ENCODE measurements around the gene SBK1. TPM values are rescaled to one million over a fixed set of nuclear protein-coding genes. Genes with fewer than 3 reads are reported as not detected.

SBK1 gene
- total RNA-seq, 2 experiments from 2014 or later, result 35.3 to 35.9 TPM

GRCh38 chr16:28300327-28300726, 8.0 kb downstream of the SBK1 start:
- no peak overlapping the region for H3K27ac Mint-ChIP-seq
- ATAC-seq (no peak), DNase-seq (no peak)
- H3K4me1 Mint-ChIP-seq (ENCODE audit: low read depth), result peaks cover 62% of the 10 kb centered on the region
- H3K36me3 Mint-ChIP-seq (ENCODE audit: low read depth), result peaks cover 14% of the 10 kb centered on the region
- intact Hi-C loops (cut with micrococcal nuclease), result no loop called here
- ChIA-PET CTCF (interaction anchor here (0.7 to 4.9 kb wide), 6 partner anchors 9 to 27 kb away, joined by 3 to 29 read pairs (median 6); no protein-coding TSS in a partner anchor), POLR2A (interaction anchor here (2.8 kb wide), 1 partner anchor 10 kb away, joined by 30 read pairs; no protein-coding TSS in a partner anchor)
- TF ChIP-seq CTCF (IDR thresholded peaks at IDR 0.05), result no peak
- H3K27me3 Mint-ChIP-seq, result no peaks in the 10 kb centered on the region
- H3K9me3 Mint-ChIP-seq, result no peaks in the 10 kb centered on the region
- H3K4me3 Mint-ChIP-seq, result no peak overlapping the region

DNA sequence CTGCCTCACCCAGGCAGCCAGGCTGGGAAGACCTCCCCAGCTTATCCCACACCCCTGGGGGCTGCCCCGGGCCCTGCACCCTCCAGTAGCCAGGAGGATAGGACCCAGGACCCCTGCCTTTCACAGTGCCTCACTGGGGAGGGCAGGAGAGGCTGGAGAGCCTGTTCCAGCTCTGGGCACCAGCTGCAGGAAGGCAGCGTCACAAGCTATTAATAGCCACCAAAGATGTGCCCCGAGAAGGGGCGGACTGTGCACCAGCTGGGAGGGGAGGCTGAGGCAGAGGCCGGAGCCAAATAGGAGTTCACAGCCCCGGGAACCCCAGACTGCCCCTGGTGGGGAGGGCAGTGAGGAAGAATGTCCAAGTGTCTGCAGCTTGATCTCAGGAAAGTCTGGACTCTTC, 8.8 kb downstream of the SBK1 start:
- ChIA-PET POLR2A (interaction anchor here (2.8 kb wide), 1 partner anchor 9 kb away, joined by 30 read pairs; no protein-coding TSS in a partner anchor), CTCF (interaction anchor here (0.7 to 4.9 kb wide), 5 partner anchors 9 to 26 kb away, joined by 3 to 29 read pairs (median 7); no protein-coding TSS in a partner anchor)
- Mint-ChIP-seq H3K27ac (no peak overlapping the region), H3K4me1 (ENCODE audit: low read depth) (peaks cover 61% of the 10 kb centered on the region), H3K36me3 (ENCODE audit: low read depth) (peaks cover 12% of the 10 kb centered on the region), H3K27me3 (no peaks in the 10 kb centered on the region), H3K9me3 (no peaks in the 10 kb centered on the region), H3K4me3 (no peak overlapping the region)
- ATAC-seq, result no peak
- no peak for TF ChIP-seq CTCF (IDR thresholded peaks at IDR 0.05)
- no peak for DNase-seq
- intact Hi-C loops (cut with micrococcal nuclease), result no loop called here

DNA sequence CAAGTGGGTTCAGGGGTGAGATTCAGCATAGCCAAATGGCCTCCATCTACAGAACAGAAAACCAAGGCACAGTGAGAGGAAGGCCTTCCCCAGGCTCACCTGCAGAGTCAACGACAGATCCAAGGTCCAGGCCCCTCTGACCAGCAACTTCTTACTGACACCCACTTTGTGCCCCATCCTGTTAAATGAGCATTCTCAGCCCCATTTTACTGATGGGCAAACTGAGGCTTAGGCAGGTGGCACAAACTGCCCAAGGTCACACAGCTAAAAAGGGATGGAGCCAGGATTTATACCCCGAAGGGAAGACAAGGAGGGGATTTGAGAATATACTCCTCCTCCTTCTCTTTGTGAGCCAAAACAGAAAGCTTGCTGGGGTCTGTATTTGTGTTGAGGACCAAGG, 9.3 kb downstream of the SBK1 start:
- H3K36me3 Mint-ChIP-seq (ENCODE audit: low read depth), result peaks cover 11% of the 10 kb centered on the region
- H3K27ac Mint-ChIP-seq, result no peak overlapping the region
- ATAC-seq, result no peak
- intact Hi-C loops (cut with micrococcal nuclease), result no loop called here
- ChIA-PET CTCF (interaction anchor here (1.0 to 4.9 kb wide), 4 partner anchors 15 to 25 kb away, joined by 3 to 29 read pairs (median 6); no protein-coding TSS in a partner anchor), POLR2A (interaction anchor here (0.7 kb wide), 2 partner anchors 8 to 9 kb away, joined by 3 read pairs; no protein-coding TSS in a partner anchor)
- no peaks in the 10 kb centered on the region for H3K27me3 Mint-ChIP-seq
- no peak for DNase-seq
- no peaks in the 10 kb centered on the region for H3K9me3 Mint-ChIP-seq
- TF ChIP-seq CTCF (IDR thresholded peaks at IDR 0.05), result no peak
- no peak overlapping the region for H3K4me3 Mint-ChIP-seq
- H3K4me1 Mint-ChIP-seq (ENCODE audit: low read depth), result peaks cover 60% of the 10 kb centered on the region

GRCh38 chr16:28303132-28303531, 10.8 kb downstream of the SBK1 start:
- Mint-ChIP-seq H3K4me3 (no peak overlapping the region), H3K36me3 (ENCODE audit: low read depth) (peaks cover 9% of the 10 kb centered on the region), H3K27ac (peak overlapping the region; percentile 47), H3K9me3 (no peaks in the 10 kb centered on the region), H3K4me1 (ENCODE audit: low read depth) (peaks cover 50% of the 10 kb centered on the region), H3K27me3 (no peaks in the 10 kb centered on the region)
- ChIA-PET CTCF (interaction anchor here (2.9 kb wide), 1 partner anchor 25 kb away, joined by 13 read pairs; no protein-coding TSS in a partner anchor), POLR2A (interaction anchor here (2.2 kb wide), 1 partner anchor 10 kb away, joined by 8 read pairs; the partner anchor contains the start of gene SBK1)
- intact Hi-C loops (cut with micrococcal nuclease), result no loop called here
- no peak for TF ChIP-seq CTCF (IDR thresholded peaks at IDR 0.05)
- no peak for DNase-seq
- ATAC-seq, result no peak

- H3K27ac Mint-ChIP-seq, result no peak overlapping the region
- POLR2A ChIA-PET, result interaction anchor here (2.2 kb wide), 1 partner anchor 11 kb away, joined by 8 read pairs; the partner anchor contains the start of gene SBK1
- no peaks in the 10 kb centered on the region for H3K27me3 Mint-ChIP-seq
- H3K4me1 Mint-ChIP-seq (ENCODE audit: low read depth), result peaks cover 48% of the 10 kb centered on the region
- H3K4me3 Mint-ChIP-seq, result no peak overlapping the region
- intact Hi-C loops (cut with micrococcal nuclease), result no loop called here
- TF ChIP-seq CTCF (IDR thresholded peaks at IDR 0.05), result no peak
- H3K36me3 Mint-ChIP-seq (ENCODE audit: low read depth), result peaks cover 15% of the 10 kb centered on the region
- CTCF ChIA-PET, result interaction anchor here (2.9 kb wide), 1 partner anchor 27 kb away, joined by 13 read pairs; no protein-coding TSS in a partner anchor
- ATAC-seq (no peak), DNase-seq (peak; percentile 38)
- peaks cover 6% of the 10 kb centered on the region for H3K9me3 Mint-ChIP-seq
Measured at GRCh38 chr16:28304214-28304613, 11.9 kb downstream of the SBK1 start.

All from activated CD8-positive, alpha-beta T cell treated with anti-CD3 and anti-CD28 coated beads for 36 hours (primary cell).